ENCODE data around the gene CACNG4. TPM values are rescaled to one million over a fixed set of nuclear protein-coding genes. Genes with fewer than 3 reads are reported as not detected.

CACNG4 gene
- polyA plus RNA-seq, 1 donor: 5.1 TPM

GRCh38 chr17:67041531-67041930 lies 77.0 kb downstream of the CACNG4 start:
- Histone ChIP-seq H3K27me3 (ENCODE audit: control insufficient read depth, insufficient read depth, low read length) (no peaks in the 10 kb centered on the region), H3K9me3 (ENCODE audit: control insufficient read depth, low read depth, low read length) (no peaks in the 10 kb centered on the region), H3K4me3 (ENCODE audit: low read length) (no peak overlapping the region), H3K36me3 (ENCODE audit: control insufficient read depth, insufficient read depth, low read length) (no peaks in the 10 kb centered on the region), H3K27ac (ENCODE audit: low read length) (no peak overlapping the region), H3K4me1 (ENCODE audit: control insufficient read depth, insufficient read depth, low read length) (no peaks in the 10 kb centered on the region)
- no peak for DNase-seq
- WGBS (ENCODE audit: insufficient coverage, low lambda C conversion rate): no CpG with 5 or more reads among the region's 7 CpGs

GRCh38 chr17:67041941-67042899 lies 77.7 kb downstream of the CACNG4 start:
- Histone ChIP-seq H3K27ac (ENCODE audit: low read length) (no peak overlapping the region), H3K9me3 (ENCODE audit: control insufficient read depth, low read depth, low read length) (no peaks in the 10 kb centered on the region), H3K27me3 (ENCODE audit: control insufficient read depth, insufficient read depth, low read length) (no peaks in the 10 kb centered on the region), H3K4me1 (ENCODE audit: control insufficient read depth, insufficient read depth, low read length) (no peaks in the 10 kb centered on the region), H3K4me3 (ENCODE audit: low read length) (no peak overlapping the region), H3K36me3 (ENCODE audit: control insufficient read depth, insufficient read depth, low read length) (no peaks in the 10 kb centered on the region)
- WGBS (ENCODE audit: insufficient coverage, low lambda C conversion rate): no CpG with 5 or more reads among the region's 11 CpGs
- DNase-seq: peak in 1 of 2 donors; percentile 11

- Histone ChIP-seq H3K27ac (ENCODE audit: low read length) (no peak overlapping the region), H3K4me3 (ENCODE audit: low read length) (no peak overlapping the region), H3K36me3 (ENCODE audit: control insufficient read depth, insufficient read depth, low read length) (no peaks in the 10 kb centered on the region), H3K9me3 (ENCODE audit: control insufficient read depth, low read depth, low read length) (no peaks in the 10 kb centered on the region), H3K27me3 (ENCODE audit: control insufficient read depth, insufficient read depth, low read length) (no peaks in the 10 kb centered on the region), H3K4me1 (ENCODE audit: control insufficient read depth, insufficient read depth, low read length) (no peaks in the 10 kb centered on the region)
- WGBS (ENCODE audit: insufficient coverage, low lambda C conversion rate): no CpG with 5 or more reads among the region's 12 CpGs
- DNase-seq: no peak
Measured at GRCh38 chr17:67043283-67043682, 78.8 kb downstream of the CACNG4 start.

GRCh38 chr17:67044016-67044772 lies 79.7 kb downstream of the CACNG4 start, which contains the start of gene CACNG1:
Gene CACNG1, plus strand, starts transcription at chr17:67044554. Its CDS starts 107 bp downstream, at chr17:67044661.
- no peak within 1 kb of the TSS for H3K4me3 ChIP-seq (ENCODE audit: low read length)
- H3K9me3 ChIP-seq (ENCODE audit: control insufficient read depth, low read depth, low read length): no peaks in the 10 kb centered on the region
- H3K4me1 ChIP-seq (ENCODE audit: control insufficient read depth, insufficient read depth, low read length): no peaks in the 10 kb centered on the region
- DNase-seq: no peak
- WGBS (ENCODE audit: insufficient coverage, low lambda C conversion rate): no CpG with 5 or more reads among the region's 32 CpGs
- no peaks in the 10 kb centered on the region for H3K36me3 ChIP-seq (ENCODE audit: control insufficient read depth, insufficient read depth, low read length)
- H3K27ac ChIP-seq (ENCODE audit: low read length): no peak within 1 kb of the TSS
- no peaks in the 10 kb centered on the region for H3K27me3 ChIP-seq (ENCODE audit: control insufficient read depth, insufficient read depth, low read length)

- Histone ChIP-seq H3K4me3 (ENCODE audit: low read length) (no peak overlapping the region), H3K27ac (ENCODE audit: low read length) (no peak overlapping the region), H3K27me3 (ENCODE audit: control insufficient read depth, insufficient read depth, low read length) (no peaks in the 10 kb centered on the region), H3K9me3 (ENCODE audit: control insufficient read depth, low read depth, low read length) (no peaks in the 10 kb centered on the region), H3K4me1 (ENCODE audit: control insufficient read depth, insufficient read depth, low read length) (no peaks in the 10 kb centered on the region), H3K36me3 (ENCODE audit: control insufficient read depth, insufficient read depth, low read length) (no peaks in the 10 kb centered on the region)
- DNase-seq: no peak
- WGBS (ENCODE audit: insufficient coverage, low lambda C conversion rate): no CpG with 5 or more reads among the region's 5 CpGs
Measured at GRCh38 chr17:67044940-67045339, 80.4 kb downstream of the CACNG4 start.

- H3K4me3 ChIP-seq (ENCODE audit: low read length): no peak overlapping the region
- H3K27me3 ChIP-seq (ENCODE audit: control insufficient read depth, insufficient read depth, low read length): no peaks in the 10 kb centered on the region
- H3K27ac ChIP-seq (ENCODE audit: low read length): no peak overlapping the region
- no CpG with 5 or more reads among the region's 4 CpGs for WGBS (ENCODE audit: insufficient coverage, low lambda C conversion rate)
- no peaks in the 10 kb centered on the region for H3K9me3 ChIP-seq (ENCODE audit: control insufficient read depth, low read depth, low read length)
- H3K36me3 ChIP-seq (ENCODE audit: control insufficient read depth, insufficient read depth, low read length): no peaks in the 10 kb centered on the region
- peak in 1 of 2 donors; percentile 16 for DNase-seq
- H3K4me1 ChIP-seq (ENCODE audit: control insufficient read depth, insufficient read depth, low read length): no peaks in the 10 kb centered on the region
Measured at GRCh38 chr17:67046398-67046797, 81.9 kb downstream of the CACNG4 start.

- no peaks in the 10 kb centered on the region for H3K36me3 ChIP-seq (ENCODE audit: control insufficient read depth, insufficient read depth, low read length)
- H3K4me3 ChIP-seq (ENCODE audit: low read length): no peak overlapping the region
- WGBS (ENCODE audit: insufficient coverage, low lambda C conversion rate): no CpG with 5 or more reads among the region's 1 CpG
- DNase-seq: no peak
- H3K27ac ChIP-seq (ENCODE audit: low read length): no peak overlapping the region
- no peaks in the 10 kb centered on the region for H3K27me3 ChIP-seq (ENCODE audit: control insufficient read depth, insufficient read depth, low read length)
- no peaks in the 10 kb centered on the region for H3K9me3 ChIP-seq (ENCODE audit: control insufficient read depth, low read depth, low read length)
- no peaks in the 10 kb centered on the region for H3K4me1 ChIP-seq (ENCODE audit: control insufficient read depth, insufficient read depth, low read length)
Measured at GRCh38 chr17:67047382-67047781, 82.9 kb downstream of the CACNG4 start.

- no peaks in the 10 kb centered on the region for H3K4me1 ChIP-seq (ENCODE audit: control insufficient read depth, insufficient read depth, low read length)
- H3K27ac ChIP-seq (ENCODE audit: low read length): no peak overlapping the region
- WGBS (ENCODE audit: insufficient coverage, low lambda C conversion rate): 90% methylated on average over 2 of the region's 5 CpGs
Measured at GRCh38 chr17:67049025-67049739, 84.7 kb downstream of the CACNG4 start.

GRCh38 chr17:67050066-67050465 lies 85.6 kb downstream of the CACNG4 start:
- no CpG with 5 or more reads among the region's 1 CpG for WGBS (ENCODE audit: insufficient coverage, low lambda C conversion rate)
- no peaks in the 10 kb centered on the region for H3K36me3 ChIP-seq (ENCODE audit: control insufficient read depth, insufficient read depth, low read length)
- no peaks in the 10 kb centered on the region for H3K4me1 ChIP-seq (ENCODE audit: control insufficient read depth, insufficient read depth, low read length)
- no peak overlapping the region for H3K4me3 ChIP-seq (ENCODE audit: low read length)
- H3K27ac ChIP-seq (ENCODE audit: low read length): no peak overlapping the region
- H3K9me3 ChIP-seq (ENCODE audit: control insufficient read depth, low read depth, low read length): no peaks in the 10 kb centered on the region
- no peaks in the 10 kb centered on the region for H3K27me3 ChIP-seq (ENCODE audit: control insufficient read depth, insufficient read depth, low read length)
- DNase-seq: no peak

More at GRCh38 chr17:67049025-67049739, 84.7 kb downstream of the CACNG4 start:
- Histone ChIP-seq H3K9me3 (ENCODE audit: control insufficient read depth, low read depth, low read length) (no peaks in the 10 kb centered on the region), H3K4me3 (ENCODE audit: low read length) (no peak overlapping the region), H3K27me3 (ENCODE audit: control insufficient read depth, insufficient read depth, low read length) (no peaks in the 10 kb centered on the region), H3K36me3 (ENCODE audit: control insufficient read depth, insufficient read depth, low read length) (no peaks in the 10 kb centered on the region)
- DNase-seq: no peak
